HEK293 (cell line): ENCODE results near the gene UGT1A6.

Experiments
- KLF8 ChIP-seq: fragments of 450-650 bp; formaldehyde crosslinking; IDR thresholded peaks from 2 replicates; pipeline ENCODE4 v1.5.1; 2016; ENCODE audit warnings: missing biosample characterization, missing genetic modification characterization
- ZNF660 ChIP-seq: fragments of 450-650 bp; IDR thresholded peaks from 2 replicates; pipeline ENCODE4 v1.5.1; 2018; ENCODE audit warnings: missing biosample characterization, mild to moderate bottlenecking, missing genetic modification characterization
- TF ChIP-seq, protein P1 (sequence below): fragments of 450-650 bp; formaldehyde crosslinking; IDR thresholded peaks from 2 replicates; pipeline ENCODE4 v1.5.1; 2016; ENCODE audit warnings: missing biosample characterization, missing genetic modification characterization
- TF ChIP-seq, protein P2 (sequence below): fragments of 450-650 bp; formaldehyde crosslinking; IDR thresholded peaks from 2 replicates; pipeline ENCODE4 v1.5.1; 2016; ENCODE audit warnings: missing biosample characterization, missing genetic modification characterization, low read depth

DNA sequence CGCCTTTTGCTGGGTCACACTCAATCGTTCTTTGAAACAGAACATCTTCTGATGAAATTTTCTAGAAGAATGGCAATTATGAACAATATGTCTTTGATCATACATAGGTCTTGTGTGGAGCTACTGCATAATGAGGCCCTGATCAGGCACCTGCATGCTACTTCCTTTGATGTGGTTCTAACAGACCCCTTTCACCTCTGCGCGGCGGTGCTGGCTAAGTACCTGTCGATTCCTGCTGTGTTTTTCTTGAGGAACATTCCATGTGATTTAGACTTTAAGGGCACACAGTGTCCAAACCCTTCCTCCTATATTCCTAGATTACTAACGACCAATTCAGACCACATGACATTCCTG is 20.5 kb downstream of the UGT1A6 start:
- TF ChIP-seq, protein P1, sequence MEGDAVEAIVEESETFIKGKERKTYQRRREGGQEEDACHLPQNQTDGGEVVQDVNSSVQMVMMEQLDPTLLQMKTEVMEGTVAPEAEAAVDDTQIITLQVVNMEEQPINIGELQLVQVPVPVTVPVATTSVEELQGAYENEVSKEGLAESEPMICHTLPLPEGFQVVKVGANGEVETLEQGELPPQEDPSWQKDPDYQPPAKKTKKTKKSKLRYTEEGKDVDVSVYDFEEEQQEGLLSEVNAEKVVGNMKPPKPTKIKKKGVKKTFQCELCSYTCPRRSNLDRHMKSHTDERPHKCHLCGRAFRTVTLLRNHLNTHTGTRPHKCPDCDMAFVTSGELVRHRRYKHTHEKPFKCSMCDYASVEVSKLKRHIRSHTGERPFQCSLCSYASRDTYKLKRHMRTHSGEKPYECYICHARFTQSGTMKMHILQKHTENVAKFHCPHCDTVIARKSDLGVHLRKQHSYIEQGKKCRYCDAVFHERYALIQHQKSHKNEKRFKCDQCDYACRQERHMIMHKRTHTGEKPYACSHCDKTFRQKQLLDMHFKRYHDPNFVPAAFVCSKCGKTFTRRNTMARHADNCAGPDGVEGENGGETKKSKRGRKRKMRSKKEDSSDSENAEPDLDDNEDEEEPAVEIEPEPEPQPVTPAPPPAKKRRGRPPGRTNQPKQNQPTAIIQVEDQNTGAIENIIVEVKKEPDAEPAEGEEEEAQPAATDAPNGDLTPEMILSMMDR (tag by site-specific recombination) = no peak
- TF ChIP-seq KLF8 (tag by site-specific recombination) = no peak
- TF ChIP-seq, protein P2, sequence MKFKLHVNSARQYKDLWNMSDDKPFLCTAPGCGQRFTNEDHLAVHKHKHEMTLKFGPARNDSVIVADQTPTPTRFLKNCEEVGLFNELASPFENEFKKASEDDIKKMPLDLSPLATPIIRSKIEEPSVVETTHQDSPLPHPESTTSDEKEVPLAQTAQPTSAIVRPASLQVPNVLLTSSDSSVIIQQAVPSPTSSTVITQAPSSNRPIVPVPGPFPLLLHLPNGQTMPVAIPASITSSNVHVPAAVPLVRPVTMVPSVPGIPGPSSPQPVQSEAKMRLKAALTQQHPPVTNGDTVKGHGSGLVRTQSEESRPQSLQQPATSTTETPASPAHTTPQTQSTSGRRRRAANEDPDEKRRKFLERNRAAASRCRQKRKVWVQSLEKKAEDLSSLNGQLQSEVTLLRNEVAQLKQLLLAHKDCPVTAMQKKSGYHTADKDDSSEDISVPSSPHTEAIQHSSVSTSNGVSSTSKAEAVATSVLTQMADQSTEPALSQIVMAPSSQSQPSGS (tag by site-specific recombination) = no peak
- no peak for TF ChIP-seq ZNF660 (tag by site-specific recombination)
